HL-60 (cell line): ENCODE data around the gene TUBGCP5.

ENCODE experiments used
- GABPA ChIP-seq: IDR thresholded peaks from 2 replicates; pipeline ENCODE4 v1.6.1; 2012; ENCODE audit warnings: low read depth
- TF ChIP-seq, protein P1 (sequence below): IDR thresholded peaks from one replicate; pipeline ENCODE4 v1.5.1; 2011; ENCODE audit warnings: low read length, control low read depth, inconsistent platforms; ENCODE audit not compliant: insufficient read depth

DNA sequence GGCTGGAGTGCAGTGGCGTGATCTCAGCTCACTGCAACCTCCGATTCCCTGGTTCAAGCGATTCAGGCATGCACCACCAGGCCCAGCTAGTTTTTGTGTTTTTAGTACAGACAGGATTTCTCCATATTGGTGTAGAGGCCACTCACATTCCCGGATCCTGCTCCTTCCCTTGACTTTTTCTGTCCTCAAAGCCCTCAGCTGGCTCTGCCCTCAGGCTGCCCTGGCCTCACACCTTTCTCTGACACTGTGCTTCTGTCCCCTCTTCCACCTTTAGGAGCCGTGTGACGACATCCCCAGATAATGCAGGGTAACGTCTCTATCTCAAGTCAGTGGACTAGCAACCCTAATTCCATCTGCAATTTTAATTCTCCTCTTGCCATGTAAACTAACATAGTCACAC is 50.6 kb downstream of the TUBGCP5 start:
- TF ChIP-seq, protein P1, sequence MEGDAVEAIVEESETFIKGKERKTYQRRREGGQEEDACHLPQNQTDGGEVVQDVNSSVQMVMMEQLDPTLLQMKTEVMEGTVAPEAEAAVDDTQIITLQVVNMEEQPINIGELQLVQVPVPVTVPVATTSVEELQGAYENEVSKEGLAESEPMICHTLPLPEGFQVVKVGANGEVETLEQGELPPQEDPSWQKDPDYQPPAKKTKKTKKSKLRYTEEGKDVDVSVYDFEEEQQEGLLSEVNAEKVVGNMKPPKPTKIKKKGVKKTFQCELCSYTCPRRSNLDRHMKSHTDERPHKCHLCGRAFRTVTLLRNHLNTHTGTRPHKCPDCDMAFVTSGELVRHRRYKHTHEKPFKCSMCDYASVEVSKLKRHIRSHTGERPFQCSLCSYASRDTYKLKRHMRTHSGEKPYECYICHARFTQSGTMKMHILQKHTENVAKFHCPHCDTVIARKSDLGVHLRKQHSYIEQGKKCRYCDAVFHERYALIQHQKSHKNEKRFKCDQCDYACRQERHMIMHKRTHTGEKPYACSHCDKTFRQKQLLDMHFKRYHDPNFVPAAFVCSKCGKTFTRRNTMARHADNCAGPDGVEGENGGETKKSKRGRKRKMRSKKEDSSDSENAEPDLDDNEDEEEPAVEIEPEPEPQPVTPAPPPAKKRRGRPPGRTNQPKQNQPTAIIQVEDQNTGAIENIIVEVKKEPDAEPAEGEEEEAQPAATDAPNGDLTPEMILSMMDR: no peak
- no peak for TF ChIP-seq GABPA
